SK-N-SH treated with all-trans-retinoic acid at 6 μM for 48 hours (cell line): ENCODE measurements around the gene TOM1L1.

Source experiments
- ATAC-seq: fragments of 200-7000 bp; cut with Tn5 transposase; 3 replicates; pipeline ENCODE4 v1.9.1; 2020; ENCODE audit warnings: mild to moderate bottlenecking, moderate library complexity
- ARNTL ChIP-seq: fragments of 450-650 bp; formaldehyde crosslinking; IDR thresholded peaks from 2 replicates; pipeline ENCODE4 v1.5.0; 2020; ENCODE audit warnings: low read depth, mild to moderate bottlenecking, moderate library complexity, borderline replicate concordance
- BACH2 ChIP-seq: fragments of 250-450 bp; sonication (Bioruptor Pico); IDR thresholded peaks from 2 replicates; pipeline ENCODE4 v1.9.0; 2021; ENCODE audit warnings: mild to moderate bottlenecking, borderline replicate concordance
- CSDC2 ChIP-seq: fragments of 250-450 bp; sonication (Bioruptor Pico); IDR thresholded peaks from 2 replicates; pipeline ENCODE4 v1.5.0; 2020; ENCODE audit warnings: mild to moderate bottlenecking, moderate library complexity
- CSRNP3 ChIP-seq: fragments of 250-450 bp; sonication (Bioruptor Pico); IDR thresholded peaks from 2 replicates; pipeline ENCODE4 v1.5.1; 2021; ENCODE audit warnings: mild to moderate bottlenecking, moderate library complexity
- ESRRG ChIP-seq: fragments of 250-450 bp; sonication (Bioruptor Pico); IDR thresholded peaks from 2 replicates; pipeline ENCODE4 v1.6.1; 2021; ENCODE audit warnings: mild to moderate bottlenecking
- OSR1 ChIP-seq: fragments of 250-450 bp; sonication (Bioruptor Pico); IDR thresholded peaks from 2 replicates; pipeline ENCODE4 v1.8.0; 2022; ENCODE audit warnings: moderate library complexity, mild to moderate bottlenecking, inconsistent platforms
- POU6F1 ChIP-seq: fragments of 250-450 bp; sonication (Bioruptor Pico); IDR thresholded peaks from 2 replicates; pipeline ENCODE4 v1.8.0; 2021; ENCODE audit warnings: low read depth, mild to moderate bottlenecking, moderate library complexity, borderline replicate concordance
- PPARA ChIP-seq: fragments of 250-450 bp; sonication (Bioruptor Pico); IDR thresholded peaks from 2 replicates; pipeline ENCODE4 v1.5.0; 2020; ENCODE audit warnings: mild to moderate bottlenecking, borderline replicate concordance
- TOX ChIP-seq: fragments of 250-450 bp; sonication (Bioruptor Pico); IDR thresholded peaks from 2 replicates; pipeline ENCODE4 v1.8.0; 2021; ENCODE audit warnings: mild to moderate bottlenecking, moderate library complexity, borderline replicate concordance
- TSHZ2 ChIP-seq: fragments of 250-450 bp; sonication (Bioruptor Pico); IDR thresholded peaks from 2 replicates; pipeline ENCODE4 v1.5.0; 2020; ENCODE audit warnings: mild to moderate bottlenecking, moderate library complexity
- ZC3H10 ChIP-seq: fragments of 250-450 bp; sonication (Bioruptor Pico); IDR thresholded peaks from 2 replicates; pipeline ENCODE4 v1.5.1; 2021; ENCODE audit warnings: mild to moderate bottlenecking, moderate library complexity
- ZFP3 ChIP-seq: fragments of 250-450 bp; sonication (Bioruptor Pico); IDR thresholded peaks from 2 replicates; pipeline ENCODE4 v1.5.0; 2020; ENCODE audit warnings: mild to moderate bottlenecking, moderate library complexity
- ZFP30 ChIP-seq: fragments of 450-650 bp; formaldehyde crosslinking; IDR thresholded peaks from 2 replicates; pipeline ENCODE4 v1.5.0; 2022; ENCODE audit warnings: mild to moderate bottlenecking, moderate library complexity
- ZNF8 ChIP-seq: fragments of 450-650 bp; formaldehyde crosslinking; IDR thresholded peaks from 2 replicates; pipeline ENCODE4 v1.5.0; 2020; ENCODE audit warnings: mild to moderate bottlenecking, moderate library complexity
- TF ChIP-seq, protein P1 (sequence below): fragments of 250-450 bp; sonication (Bioruptor Pico); IDR thresholded peaks from 2 replicates; pipeline ENCODE4 v1.8.0; 2020; ENCODE audit warnings: mild to moderate bottlenecking, moderate library complexity, borderline replicate concordance

The TOM1L1 gene

GRCh38 chr17:54976316-54976715, 75.7 kb downstream of the TOM1L1 start (continued):
- TF ChIP-seq PPARA (CRISPR knock-in tag) = no peak
- TF ChIP-seq ZC3H10 = no peak
- no peak for TF ChIP-seq BACH2 (CRISPR knock-in tag)
- TF ChIP-seq CSRNP3 (CRISPR knock-in tag) = no peak
- TF ChIP-seq ZNF8 = no peak
- no peak for TF ChIP-seq ESRRG (CRISPR knock-in tag)

- ATAC-seq = no peak
Measured at GRCh38 chr17:54977744-54978143, 77.1 kb downstream of the TOM1L1 start.

DNA sequence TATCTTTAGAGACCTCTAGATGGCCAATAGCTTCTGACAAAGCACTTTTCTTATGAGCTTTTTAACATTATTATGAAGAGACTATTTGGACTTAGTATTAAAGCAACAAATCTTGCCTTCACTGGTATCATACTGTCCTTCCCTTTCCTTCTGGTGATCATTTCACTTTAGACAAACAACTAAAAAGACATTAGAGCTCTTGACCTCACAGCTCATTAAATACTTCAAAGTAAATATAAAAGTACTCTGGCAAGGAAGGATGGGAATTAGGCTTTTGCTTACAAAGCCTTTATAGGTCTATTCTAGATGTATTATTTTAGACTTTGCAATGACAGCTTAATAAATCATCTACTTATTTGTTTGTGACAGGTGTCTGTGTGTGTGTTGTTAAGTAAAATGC, 79.0 kb downstream of the TOM1L1 start:
- no peak for ATAC-seq
- TF ChIP-seq CSDC2 (CRISPR knock-in tag) (no peak), OSR1 (CRISPR knock-in tag) (no peak), TSHZ2 (CRISPR knock-in tag) (no peak), ESRRG (CRISPR knock-in tag) (no peak), TOX (CRISPR knock-in tag) (no peak), ZFP30 (CRISPR knock-in tag) (no peak), PPARA (CRISPR knock-in tag) (no peak), CSRNP3 (CRISPR knock-in tag) (no peak)
- TF ChIP-seq, protein P1, sequence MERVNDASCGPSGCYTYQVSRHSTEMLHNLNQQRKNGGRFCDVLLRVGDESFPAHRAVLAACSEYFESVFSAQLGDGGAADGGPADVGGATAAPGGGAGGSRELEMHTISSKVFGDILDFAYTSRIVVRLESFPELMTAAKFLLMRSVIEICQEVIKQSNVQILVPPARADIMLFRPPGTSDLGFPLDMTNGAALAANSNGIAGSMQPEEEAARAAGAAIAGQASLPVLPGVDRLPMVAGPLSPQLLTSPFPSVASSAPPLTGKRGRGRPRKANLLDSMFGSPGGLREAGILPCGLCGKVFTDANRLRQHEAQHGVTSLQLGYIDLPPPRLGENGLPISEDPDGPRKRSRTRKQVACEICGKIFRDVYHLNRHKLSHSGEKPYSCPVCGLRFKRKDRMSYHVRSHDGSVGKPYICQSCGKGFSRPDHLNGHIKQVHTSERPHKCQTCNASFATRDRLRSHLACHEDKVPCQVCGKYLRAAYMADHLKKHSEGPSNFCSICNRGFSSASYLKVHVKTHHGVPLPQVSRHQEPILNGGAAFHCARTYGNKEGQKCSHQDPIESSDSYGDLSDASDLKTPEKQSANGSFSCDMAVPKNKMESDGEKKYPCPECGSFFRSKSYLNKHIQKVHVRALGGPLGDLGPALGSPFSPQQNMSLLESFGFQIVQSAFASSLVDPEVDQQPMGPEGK (CRISPR knock-in tag) = no peak

More at GRCh38 chr17:54977744-54978143, 77.1 kb downstream of the TOM1L1 start:
- TF ChIP-seq ZFP3 = no peak
- no peak for TF ChIP-seq PPARA (CRISPR knock-in tag)
- TF ChIP-seq, protein P1 (CRISPR knock-in tag) = no peak

- no peak for ATAC-seq
- TF ChIP-seq POU6F1 (CRISPR knock-in tag) = no peak
- TF ChIP-seq ARNTL (CRISPR knock-in tag) = no peak
- no peak for TF ChIP-seq ZFP3
Measured at GRCh38 chr17:54980375-54980774, 79.7 kb downstream of the TOM1L1 start.
